ENCODE results near the gene SAMD3.
A peak's percentile ranks its signal among the peaks of the same experiment; 100 is the strongest.
"Not testable (repeated sequence)": the region's sequence is repeated elsewhere in the genome, so short reads cannot be mapped to it uniquely, and the experiment has no call there.

SAMD3 gene, protein sequence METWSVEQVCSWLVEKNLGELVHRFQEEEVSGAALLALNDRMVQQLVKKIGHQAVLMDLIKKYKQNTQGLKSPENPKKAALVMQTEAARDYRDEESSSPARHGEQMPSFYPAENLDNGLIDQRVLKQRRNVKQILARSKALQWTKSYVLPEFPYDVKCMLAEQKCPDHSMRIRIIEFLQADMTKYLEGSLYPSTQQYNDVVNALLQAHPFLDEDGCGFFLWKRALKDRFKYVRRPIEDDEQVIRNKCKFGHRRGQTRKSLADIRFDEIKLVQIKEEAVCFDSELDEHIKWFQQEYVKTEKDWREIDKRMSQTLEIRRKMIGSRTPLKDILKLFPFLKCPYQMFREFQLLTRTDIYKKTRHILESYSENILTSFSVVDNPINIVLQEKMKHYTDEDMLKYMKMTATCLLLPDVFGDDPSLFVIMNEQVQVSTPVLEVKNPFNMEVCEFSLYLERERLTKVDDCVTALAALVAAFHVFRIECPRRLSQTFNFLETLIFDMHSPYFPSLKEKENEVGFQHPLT

GRCh38 chr6:130222775-130223174 is at the start of gene SAMD3:
Gene SAMD3 (minus strand): TSS chr6:130222951. CDS start chr6:130215273, 7,678 bp downstream.
- TF ChIP-seq CTCF (IDR thresholded peaks at IDR 0.05; ENCODE audit: low read depth, low read length) (no peak), MYC (IDR thresholded peaks at IDR 0.05; ENCODE audit: low read depth, low read length) (no peak), POLR2A (IDR thresholded peaks at IDR 0.05; ENCODE audit: extremely low read depth, insufficient read length) (no peak)
- TF ChIP-seq, protein P1, sequence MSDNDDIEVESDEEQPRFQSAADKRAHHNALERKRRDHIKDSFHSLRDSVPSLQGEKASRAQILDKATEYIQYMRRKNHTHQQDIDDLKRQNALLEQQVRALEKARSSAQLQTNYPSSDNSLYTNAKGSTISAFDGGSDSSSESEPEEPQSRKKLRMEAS (IDR thresholded peaks at IDR 0.05; ENCODE audit: low read depth, low read length), result no peak
- no peak for DNase-seq (ENCODE audit: low read depth)
- no peak within 1 kb of the TSS for H3K4me3 ChIP-seq (ENCODE audit: low read depth, low read length)

DNA sequence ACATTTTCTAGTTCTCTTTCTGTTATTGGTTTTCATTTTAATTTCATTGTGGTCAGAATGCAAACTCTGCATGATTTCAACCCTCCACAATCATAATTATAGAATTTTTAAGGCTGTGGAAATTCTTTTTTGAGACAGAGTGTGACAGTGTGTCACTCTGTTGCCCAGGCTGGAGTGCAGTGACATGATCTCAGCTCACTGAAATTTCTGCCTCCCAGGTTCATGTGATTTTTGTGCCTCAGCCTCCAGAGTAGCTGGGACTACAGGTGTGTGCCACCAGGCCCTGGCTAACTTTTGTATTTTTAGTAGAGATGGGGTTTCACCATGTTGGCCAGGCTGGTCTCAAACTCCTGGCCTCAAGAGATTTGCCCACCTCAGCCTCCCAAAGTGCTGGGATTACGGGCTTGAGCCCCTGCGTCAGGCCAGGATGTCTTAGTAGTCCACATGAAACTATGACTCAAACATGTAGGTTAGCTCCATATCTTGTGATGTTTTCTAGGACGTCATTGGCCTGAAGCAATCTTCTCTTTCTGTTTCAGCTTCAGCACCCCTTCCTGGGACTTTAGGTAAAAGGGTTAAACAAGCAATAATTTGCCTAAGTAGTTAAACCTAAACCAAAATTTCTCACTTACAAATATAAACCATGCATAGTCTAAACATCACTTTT is 47.4 kb upstream of the SAMD3 start:
- TF ChIP-seq POLR2A (IDR thresholded peaks at IDR 0.05; ENCODE audit: extremely low read depth, insufficient read length), result no peak
- no peak for TF ChIP-seq CTCF (IDR thresholded peaks at IDR 0.05; ENCODE audit: low read depth, low read length)
- TF ChIP-seq, protein P1 (IDR thresholded peaks at IDR 0.05; ENCODE audit: low read depth, low read length), result no peak
- no peak for TF ChIP-seq MYC (IDR thresholded peaks at IDR 0.05; ENCODE audit: low read depth, low read length)
- H3K4me3 ChIP-seq (ENCODE audit: low read depth, low read length), result no peak overlapping the region
- DNase-seq (ENCODE audit: low read depth), result no peak

DNA sequence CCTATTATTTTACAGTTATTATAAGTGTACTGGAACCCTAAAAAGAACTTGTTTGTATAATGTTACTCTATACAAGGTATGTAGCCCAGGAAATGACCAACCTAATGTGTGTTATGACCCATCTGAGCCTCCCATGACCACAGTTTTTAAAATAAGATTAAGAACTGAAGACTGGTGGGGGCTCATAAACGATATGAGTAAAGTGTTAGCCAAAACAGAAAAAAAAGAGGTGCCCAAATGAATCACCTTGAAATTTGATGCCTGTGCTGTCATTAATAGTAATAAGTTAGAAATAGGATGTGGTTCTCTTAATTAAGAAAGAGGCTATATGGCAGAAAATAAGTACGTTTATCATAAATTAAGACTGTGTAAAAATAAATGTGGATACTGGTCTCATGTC is 42.8 kb upstream of the SAMD3 start:
- H3K4me3 ChIP-seq (ENCODE audit: low read depth, low read length); DNase-seq (ENCODE audit: low read depth): not testable (repeated sequence)

DNA sequence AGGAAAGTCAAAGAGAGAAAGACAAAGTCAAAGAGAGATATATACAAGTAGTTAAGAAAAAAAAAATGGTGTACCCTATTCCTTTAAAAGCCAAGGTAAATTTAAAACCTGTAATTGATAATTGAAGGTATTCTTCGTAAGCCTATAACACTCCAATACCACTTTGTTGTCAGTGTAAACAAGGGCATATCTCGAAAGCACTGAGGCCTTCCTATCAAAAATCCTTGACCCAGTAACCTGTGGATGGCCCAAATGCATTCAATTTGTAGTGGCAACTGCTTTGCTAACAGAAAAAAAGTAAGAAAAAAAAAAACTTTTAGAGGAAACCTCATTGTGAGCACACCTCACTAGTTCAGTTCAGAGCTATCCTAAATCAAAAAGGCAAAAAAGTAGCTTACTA is 39.3 kb upstream of the SAMD3 start:
- no peak overlapping the region for H3K4me3 ChIP-seq (ENCODE audit: low read depth, low read length)
- TF ChIP-seq MYC (IDR thresholded peaks at IDR 0.05; ENCODE audit: low read depth, low read length) (no peak), POLR2A (IDR thresholded peaks at IDR 0.05; ENCODE audit: extremely low read depth, insufficient read length) (no peak), CTCF (IDR thresholded peaks at IDR 0.05; ENCODE audit: low read depth, low read length) (no peak)
- TF ChIP-seq, protein P1 (IDR thresholded peaks at IDR 0.05; ENCODE audit: low read depth, low read length), result no peak
- DNase-seq (ENCODE audit: low read depth), result no peak

- not testable (repeated sequence) for DNase-seq (ENCODE audit: low read depth); H3K4me3 ChIP-seq (ENCODE audit: low read depth, low read length)
Observed at GRCh38 chr6:130261558-130261957, 38.8 kb upstream of the SAMD3 start.

- H3K4me3 ChIP-seq (ENCODE audit: low read depth, low read length); DNase-seq (ENCODE audit: low read depth): not testable (repeated sequence)
Observed at GRCh38 chr6:130260614-130261241, 38.0 kb upstream of the SAMD3 start.

DNA sequence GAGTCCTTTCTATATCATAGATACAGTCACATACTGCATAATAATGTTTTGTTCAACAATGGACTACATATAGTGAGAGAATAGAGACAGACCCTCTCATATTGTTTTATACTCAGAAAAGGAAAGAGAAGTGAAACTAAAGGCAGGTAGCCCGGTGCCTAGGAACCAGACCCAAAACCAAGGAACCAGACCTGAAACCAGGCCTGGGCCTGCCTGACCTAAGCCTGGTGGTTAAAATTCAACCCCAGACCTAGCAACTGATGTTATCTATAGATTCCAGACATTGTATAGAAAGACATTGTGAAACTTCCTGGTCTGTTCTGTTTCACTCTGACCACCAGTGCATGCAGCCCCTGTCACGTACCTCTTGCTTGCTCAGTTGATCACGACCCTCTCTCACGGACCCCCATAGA is 37.3 kb upstream of the SAMD3 start:
- H3K4me3 ChIP-seq (ENCODE audit: low read depth, low read length), result not testable (repeated sequence)
- DNase-seq (ENCODE audit: low read depth), result peak; percentile 4

GRCh38 chr6:130259557-130259956 is 36.8 kb upstream of the SAMD3 start:
- H3K4me3 ChIP-seq (ENCODE audit: low read depth, low read length), result no peak overlapping the region
- TF ChIP-seq CTCF (IDR thresholded peaks at IDR 0.05; ENCODE audit: low read depth, low read length) (no peak), POLR2A (IDR thresholded peaks at IDR 0.05; ENCODE audit: extremely low read depth, insufficient read length) (no peak), MYC (IDR thresholded peaks at IDR 0.05; ENCODE audit: low read depth, low read length) (no peak)
- TF ChIP-seq, protein P1 (IDR thresholded peaks at IDR 0.05; ENCODE audit: low read depth, low read length), result no peak
- no peak for DNase-seq (ENCODE audit: low read depth)

Measured in NB4 (cell line).